Measurements from ENCODE around the gene IGSF23.
"Not testable (repeated sequence)": the region's sequence is repeated elsewhere in the genome, so short reads cannot be mapped to it uniquely, and the experiment has no call there.

IGSF23 gene

DNA sequence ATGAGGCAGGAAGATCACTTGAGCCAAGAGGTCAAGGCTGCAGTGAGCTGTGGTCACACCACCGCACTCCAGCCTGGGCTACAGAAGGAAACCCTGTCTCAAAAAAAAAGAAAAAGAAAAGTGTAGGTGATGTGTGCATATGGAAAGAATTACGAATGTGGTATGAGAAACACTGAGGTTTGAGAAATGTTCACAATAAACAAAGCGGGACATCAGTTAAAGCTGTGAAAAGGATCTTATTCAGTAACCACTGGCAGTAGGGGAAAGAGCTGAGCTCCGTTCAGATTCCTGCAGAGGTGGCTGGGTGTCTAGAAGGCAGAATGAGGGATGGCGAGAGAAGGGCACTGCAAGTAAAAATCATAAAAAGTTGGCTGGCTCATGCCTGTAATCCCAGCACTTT is 4.1 kb upstream of the IGSF23 start:
- Histone ChIP-seq H3K79me2 (ENCODE audit: low read length) (no peaks in the 10 kb centered on the region), H3K9ac (ENCODE audit: low read length) (no peak overlapping the region), H4K20me1 (ENCODE audit: insufficient read depth, low read length) (no peaks in the 10 kb centered on the region)

DNA sequence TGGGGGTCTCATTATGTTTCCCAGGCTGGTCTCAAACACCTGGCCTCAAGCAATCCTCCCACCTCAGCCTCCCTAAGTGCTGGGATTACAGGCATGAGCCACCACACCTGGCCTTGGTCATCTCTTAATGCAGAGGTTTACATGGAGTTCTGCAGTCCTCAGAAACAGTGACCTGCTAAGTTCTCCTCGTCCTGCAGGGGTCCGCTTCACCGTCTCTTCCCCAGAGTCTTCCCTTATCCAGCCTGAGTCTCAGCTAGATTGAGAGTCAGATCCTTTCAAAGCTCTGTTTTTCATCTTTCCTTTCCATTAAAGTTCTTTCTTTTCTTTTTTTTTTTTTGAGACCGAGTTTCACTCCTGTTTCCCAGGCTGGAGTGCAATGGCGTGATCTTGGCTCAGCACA is 2.9 kb upstream of the IGSF23 start:
- not testable (repeated sequence) for H3K79me2 ChIP-seq (ENCODE audit: low read length); H2AFZ ChIP-seq (ENCODE audit: low read length); H3K36me3 ChIP-seq (replicated peaks; ENCODE audit: insufficient read depth, low read length); H3K4me2 ChIP-seq (ENCODE audit: low read depth, low read length); H3F3A ChIP-seq (ENCODE audit: insufficient read depth, low read length); H3K9me3 ChIP-seq (replicated peaks; ENCODE audit: insufficient read depth, low read length); H3K27ac ChIP-seq (ENCODE audit: low read length); H3K4me3 ChIP-seq (ENCODE audit: low read length); H3K9ac ChIP-seq (ENCODE audit: low read length); H4K20me1 ChIP-seq (ENCODE audit: insufficient read depth, low read length); H3K4me1 ChIP-seq (ENCODE audit: low read length); DNase-seq; H3K9me2 ChIP-seq (replicated peaks; ENCODE audit: insufficient read depth, low read length)
- H3K27me3 ChIP-seq (replicated peaks; ENCODE audit: insufficient read depth, low read length): peaks cover 13% of the 10 kb centered on the region

More for the DNA sequence above, 4.1 kb upstream of the IGSF23 start:
- H3K27ac ChIP-seq (ENCODE audit: low read length): no peak overlapping the region
- DNase-seq: no peak
- H2AFZ ChIP-seq (ENCODE audit: low read length): no peak overlapping the region
- H3K36me3 ChIP-seq (replicated peaks; ENCODE audit: insufficient read depth, low read length): no peaks in the 10 kb centered on the region
- H3K4me1 ChIP-seq (ENCODE audit: low read length): no peaks in the 10 kb centered on the region
- peaks cover 19% of the 10 kb centered on the region for H3K27me3 ChIP-seq (replicated peaks; ENCODE audit: insufficient read depth, low read length)
- H3K4me3 ChIP-seq (ENCODE audit: low read length): no peak overlapping the region
- no peaks in the 10 kb centered on the region for H3F3A ChIP-seq (ENCODE audit: insufficient read depth, low read length)
- TF ChIP-seq EZH2phosphoT487 (IDR thresholded peaks at IDR 0.05; ENCODE audit: low read length) (no peak), EZH2 (optimal IDR thresholded peaks at IDR 0.05; ENCODE audit: low read depth, low read length) (no peak)
- TF ChIP-seq, protein P1, sequence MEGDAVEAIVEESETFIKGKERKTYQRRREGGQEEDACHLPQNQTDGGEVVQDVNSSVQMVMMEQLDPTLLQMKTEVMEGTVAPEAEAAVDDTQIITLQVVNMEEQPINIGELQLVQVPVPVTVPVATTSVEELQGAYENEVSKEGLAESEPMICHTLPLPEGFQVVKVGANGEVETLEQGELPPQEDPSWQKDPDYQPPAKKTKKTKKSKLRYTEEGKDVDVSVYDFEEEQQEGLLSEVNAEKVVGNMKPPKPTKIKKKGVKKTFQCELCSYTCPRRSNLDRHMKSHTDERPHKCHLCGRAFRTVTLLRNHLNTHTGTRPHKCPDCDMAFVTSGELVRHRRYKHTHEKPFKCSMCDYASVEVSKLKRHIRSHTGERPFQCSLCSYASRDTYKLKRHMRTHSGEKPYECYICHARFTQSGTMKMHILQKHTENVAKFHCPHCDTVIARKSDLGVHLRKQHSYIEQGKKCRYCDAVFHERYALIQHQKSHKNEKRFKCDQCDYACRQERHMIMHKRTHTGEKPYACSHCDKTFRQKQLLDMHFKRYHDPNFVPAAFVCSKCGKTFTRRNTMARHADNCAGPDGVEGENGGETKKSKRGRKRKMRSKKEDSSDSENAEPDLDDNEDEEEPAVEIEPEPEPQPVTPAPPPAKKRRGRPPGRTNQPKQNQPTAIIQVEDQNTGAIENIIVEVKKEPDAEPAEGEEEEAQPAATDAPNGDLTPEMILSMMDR (IDR thresholded peaks at IDR 0.05; ENCODE audit: low read length): no peak
- H3K4me2 ChIP-seq (ENCODE audit: low read depth, low read length): no peak overlapping the region
- no peaks in the 10 kb centered on the region for H3K9me2 ChIP-seq (replicated peaks; ENCODE audit: insufficient read depth, low read length)
- H3K9me3 ChIP-seq (replicated peaks; ENCODE audit: insufficient read depth, low read length): no peaks in the 10 kb centered on the region

DNA sequence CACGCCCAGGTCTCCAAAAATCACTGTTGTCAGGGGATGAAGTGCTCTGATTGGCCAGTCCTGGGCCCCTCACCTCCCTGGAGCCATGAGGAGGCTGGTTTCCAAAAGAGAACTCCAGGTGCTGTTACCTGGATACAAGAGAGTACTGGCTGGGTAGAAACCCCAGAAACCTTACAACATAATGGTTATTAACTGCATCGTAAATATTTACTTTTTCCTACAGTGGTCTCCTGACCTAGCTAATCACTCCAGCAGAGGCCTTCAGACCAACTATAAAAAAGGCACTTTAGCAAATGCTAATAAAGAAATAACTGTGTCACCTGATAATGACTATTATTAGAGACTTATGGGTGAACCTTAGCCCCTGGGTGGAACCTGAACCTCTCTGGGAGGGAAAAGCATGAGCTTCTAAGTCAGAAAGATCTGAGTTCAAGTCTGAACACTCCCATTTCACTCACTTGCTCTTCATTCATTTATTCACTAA is 1.5 kb upstream of the IGSF23 start:
- H2AFZ ChIP-seq (ENCODE audit: low read length): no peak overlapping the region
- H3K9me3 ChIP-seq (replicated peaks; ENCODE audit: insufficient read depth, low read length): no peaks in the 10 kb centered on the region
- H3K27ac ChIP-seq (ENCODE audit: low read length): no peak overlapping the region
- H3K4me3 ChIP-seq (ENCODE audit: low read length): no peak overlapping the region
- H3K36me3 ChIP-seq (replicated peaks; ENCODE audit: insufficient read depth, low read length): no peaks in the 10 kb centered on the region
- H3K9ac ChIP-seq (ENCODE audit: low read length): no peak overlapping the region
- H3F3A ChIP-seq (ENCODE audit: insufficient read depth, low read length): no peaks in the 10 kb centered on the region
- no peaks in the 10 kb centered on the region for H3K9me2 ChIP-seq (replicated peaks; ENCODE audit: insufficient read depth, low read length)
- H3K27me3 ChIP-seq (replicated peaks; ENCODE audit: insufficient read depth, low read length): peaks cover 13% of the 10 kb centered on the region
- DNase-seq: no peak
- TF ChIP-seq EZH2phosphoT487 (IDR thresholded peaks at IDR 0.05; ENCODE audit: low read length) (no peak), EZH2 (optimal IDR thresholded peaks at IDR 0.05; ENCODE audit: low read depth, low read length) (no peak)
- TF ChIP-seq, protein P1 (IDR thresholded peaks at IDR 0.05; ENCODE audit: low read length): no peak
- no peaks in the 10 kb centered on the region for H3K79me2 ChIP-seq (ENCODE audit: low read length)
- no peaks in the 10 kb centered on the region for H3K4me1 ChIP-seq (ENCODE audit: low read length)
- H4K20me1 ChIP-seq (ENCODE audit: insufficient read depth, low read length): no peaks in the 10 kb centered on the region
- no peak overlapping the region for H3K4me2 ChIP-seq (ENCODE audit: low read depth, low read length)

DNA sequence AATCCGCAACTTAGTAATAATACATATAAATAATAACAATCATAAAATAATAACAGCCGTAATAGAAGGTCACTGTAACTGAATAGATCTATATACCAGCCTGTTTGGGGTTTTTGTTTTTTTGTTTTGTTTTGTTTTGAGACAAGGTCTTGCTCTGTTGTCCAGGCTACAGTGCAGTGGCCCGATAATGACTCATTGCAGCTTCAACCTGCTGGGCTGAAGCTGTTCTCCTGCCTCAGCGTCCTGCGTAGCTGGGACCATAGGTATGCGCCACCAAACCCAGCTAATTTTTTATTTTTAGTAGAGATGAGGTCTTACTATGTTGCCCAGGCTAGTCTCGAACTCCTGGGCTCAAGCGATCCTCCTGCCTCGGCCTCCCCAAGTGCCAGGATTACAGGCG is 950 bp downstream of the IGSF23 start:
- H3K4me2 ChIP-seq (ENCODE audit: low read depth, low read length): no peak overlapping the region

More for the DNA sequence above, 950 bp downstream of the IGSF23 start:
- Histone ChIP-seq H3K27me3 (replicated peaks; ENCODE audit: insufficient read depth, low read length) (peaks cover 14% of the 10 kb centered on the region), H4K20me1 (ENCODE audit: insufficient read depth, low read length) (no peaks in the 10 kb centered on the region), H3K4me3 (ENCODE audit: low read length) (no peak overlapping the region), H2AFZ (ENCODE audit: low read length) (no peak overlapping the region), H3K79me2 (ENCODE audit: low read length) (no peaks in the 10 kb centered on the region), H3K9me3 (replicated peaks; ENCODE audit: insufficient read depth, low read length) (no peaks in the 10 kb centered on the region), H3K4me1 (ENCODE audit: low read length) (no peaks in the 10 kb centered on the region), H3K27ac (ENCODE audit: low read length) (no peak overlapping the region), H3K36me3 (replicated peaks; ENCODE audit: insufficient read depth, low read length) (no peaks in the 10 kb centered on the region), H3K9ac (ENCODE audit: low read length) (no peak overlapping the region), H3F3A (ENCODE audit: insufficient read depth, low read length) (no peaks in the 10 kb centered on the region), H3K9me2 (replicated peaks; ENCODE audit: insufficient read depth, low read length) (no peaks in the 10 kb centered on the region)
- DNase-seq: no peak
- TF ChIP-seq, protein P1 (IDR thresholded peaks at IDR 0.05; ENCODE audit: low read length): no peak
- TF ChIP-seq EZH2phosphoT487 (IDR thresholded peaks at IDR 0.05; ENCODE audit: low read length): no peak
- TF ChIP-seq EZH2 (optimal IDR thresholded peaks at IDR 0.05; ENCODE audit: low read depth, low read length): no peak
